ENCODE results near the gene SLC22A3.

Gene SLC22A3

DNA sequence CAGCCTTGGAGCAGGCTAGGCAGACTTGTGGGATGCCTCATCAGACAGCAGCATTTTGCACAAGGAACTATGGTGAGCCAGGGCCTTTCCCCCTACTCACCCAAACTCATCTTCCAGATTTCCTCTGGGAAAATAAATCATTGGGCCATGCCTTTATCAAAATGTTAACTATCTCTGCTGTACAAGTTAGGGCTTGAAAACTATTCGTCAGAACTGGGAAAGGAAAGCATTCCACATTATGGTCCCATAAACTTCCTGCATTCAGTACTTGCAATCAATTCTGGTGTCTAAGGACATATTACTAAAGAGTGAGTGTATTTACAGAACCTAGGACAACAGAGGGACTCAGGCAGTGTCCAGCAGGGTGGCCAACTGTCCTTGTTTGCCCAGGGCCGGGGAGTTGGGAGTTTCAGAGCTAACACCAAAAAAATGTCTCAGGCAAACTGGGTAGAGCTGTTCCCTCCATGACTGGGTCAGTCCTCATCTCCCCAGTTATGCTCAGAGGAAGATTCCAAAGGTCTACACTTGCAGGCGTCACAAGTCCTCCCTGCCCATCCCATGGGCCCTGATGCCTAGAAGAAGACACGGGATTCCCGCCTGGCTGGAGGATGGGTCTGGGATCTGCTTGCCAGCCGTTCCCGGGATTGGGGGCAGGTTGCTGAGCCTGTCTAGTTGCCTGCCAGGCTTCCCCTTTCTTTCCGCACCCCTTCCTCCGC is 72.2 kb downstream of the SLC22A3 start:
- no peaks in the 10 kb centered on the region for H3K4me1 ChIP-seq
- H3K36me3 ChIP-seq (replicated peaks) = no peaks in the 10 kb centered on the region
- no peak for DNase-seq (ENCODE audit: low spot score in 2 of 2)
- H3K9me3 ChIP-seq = no peaks in the 10 kb centered on the region
- H3K27me3 ChIP-seq (ENCODE audit: low read depth) = no peaks in the 10 kb centered on the region
- no peak overlapping the region for H3K4me3 ChIP-seq
- in situ Hi-C loops (cut with MboI; ENCODE audit: low sequenced_read_pairs) = no loop called here

DNA sequence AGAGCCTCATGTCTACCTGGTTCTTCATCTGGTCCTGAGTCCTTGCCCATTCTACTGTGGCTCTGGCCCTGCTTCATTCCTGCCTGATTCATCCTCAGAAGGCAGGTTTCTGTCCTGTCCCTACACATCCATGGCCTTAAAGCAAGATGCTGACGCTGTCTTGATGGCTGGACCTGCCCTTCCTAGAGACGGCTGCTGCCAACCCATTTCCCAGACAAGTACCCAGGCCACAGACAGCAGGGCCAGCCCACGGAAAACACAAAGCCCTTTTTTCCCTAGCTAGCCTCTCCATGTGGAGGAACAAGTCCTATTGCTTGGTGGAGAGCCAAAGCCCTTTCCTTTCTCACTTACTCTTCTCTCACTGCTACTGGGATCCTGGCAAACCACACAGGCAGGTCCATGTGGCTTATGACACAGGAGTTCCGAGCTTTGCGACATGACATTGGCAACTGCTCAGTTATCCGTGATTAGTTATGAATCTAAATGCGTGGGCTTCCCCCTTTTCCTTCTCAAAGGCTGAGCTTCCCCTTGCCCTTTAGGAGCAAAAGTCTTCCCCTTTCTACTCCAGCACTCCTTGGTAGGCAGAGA is 72.9 kb downstream of the SLC22A3 start:
- Histone ChIP-seq H3K9me3 (no peaks in the 10 kb centered on the region), H3K36me3 (replicated peaks) (no peaks in the 10 kb centered on the region), H3K27me3 (ENCODE audit: low read depth) (no peaks in the 10 kb centered on the region), H3K4me1 (no peaks in the 10 kb centered on the region), H3K4me3 (no peak overlapping the region)
- in situ Hi-C loops (cut with MboI; ENCODE audit: low sequenced_read_pairs) = no loop called here
- no peak for DNase-seq (ENCODE audit: low spot score in 2 of 2)

DNA sequence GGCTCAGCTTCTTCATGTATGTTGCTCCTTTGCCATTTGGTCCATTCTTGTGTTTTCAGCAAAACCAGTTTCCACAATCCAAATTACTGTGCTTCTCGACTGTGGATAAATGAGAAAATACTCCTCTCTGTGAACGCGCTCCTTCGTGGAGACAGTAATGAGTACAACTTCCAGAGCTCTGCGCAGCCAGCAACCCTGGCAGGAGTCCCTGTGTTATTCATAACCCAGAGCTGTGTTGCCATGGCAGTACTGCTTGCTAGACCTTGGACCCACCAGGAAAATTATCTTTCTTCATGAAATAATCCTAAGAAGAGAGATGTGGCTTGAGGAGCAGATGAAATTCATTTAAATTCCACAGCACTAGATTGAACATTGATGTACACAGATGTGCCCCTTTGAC is 73.7 kb downstream of the SLC22A3 start:
- DNase-seq (ENCODE audit: low spot score in 2 of 2) = no peak
- no peak overlapping the region for H3K4me3 ChIP-seq
- no peaks in the 10 kb centered on the region for H3K4me1 ChIP-seq
- H3K9me3 ChIP-seq = no peaks in the 10 kb centered on the region
- no peaks in the 10 kb centered on the region for H3K36me3 ChIP-seq (replicated peaks)
- in situ Hi-C loops (cut with MboI; ENCODE audit: low sequenced_read_pairs) = no loop called here
- H3K27me3 ChIP-seq (ENCODE audit: low read depth) = no peaks in the 10 kb centered on the region

DNA sequence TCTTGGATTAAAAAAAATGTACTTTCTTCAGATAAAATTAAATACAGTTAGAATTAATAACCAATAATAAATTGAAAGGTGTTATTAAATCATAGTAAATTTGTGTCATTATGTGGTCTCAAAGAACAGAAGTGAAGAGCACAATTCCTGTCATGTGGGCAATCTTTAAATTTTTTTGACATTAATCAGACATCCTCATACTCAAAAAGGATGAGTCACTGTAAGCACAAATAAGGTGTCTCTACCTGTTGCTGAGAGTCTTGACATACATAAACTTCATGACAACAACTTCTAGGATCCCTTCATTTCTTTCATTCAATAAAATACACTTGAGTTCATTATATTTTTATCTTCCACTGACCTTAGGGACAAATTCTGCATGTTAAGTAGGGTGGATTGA is 76.1 kb downstream of the SLC22A3 start:
- no peak for DNase-seq (ENCODE audit: low spot score in 2 of 2)
- in situ Hi-C loops (cut with MboI; ENCODE audit: low sequenced_read_pairs) = no loop called here
- Histone ChIP-seq H3K4me1 (no peaks in the 10 kb centered on the region), H3K4me3 (no peak overlapping the region), H3K9me3 (no peaks in the 10 kb centered on the region), H3K36me3 (replicated peaks) (no peaks in the 10 kb centered on the region), H3K27me3 (ENCODE audit: low read depth) (0 out of 2 replicates have a peak, but pooled peaks cover 3% of the 10 kb centered on the region)

DNA sequence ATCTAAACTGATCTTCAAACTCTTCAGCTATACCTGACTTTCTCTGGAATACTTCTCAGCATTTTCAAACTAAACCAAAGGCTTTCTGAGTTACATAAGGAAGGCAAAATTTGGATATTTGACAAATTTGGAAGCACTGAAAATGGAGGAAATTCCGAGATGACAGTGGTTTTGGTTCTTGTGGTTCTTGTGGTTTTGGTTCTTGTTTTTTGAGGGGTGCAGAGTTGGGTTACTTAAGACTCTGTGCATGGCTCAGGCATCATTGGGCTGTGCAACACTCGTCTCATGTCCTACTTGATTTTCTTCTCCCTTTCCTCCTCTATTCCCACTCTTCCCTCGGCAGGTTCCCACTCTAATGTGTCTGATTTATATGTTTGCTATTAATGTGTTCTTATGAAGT is 78.0 kb downstream of the SLC22A3 start:
- no peak for DNase-seq (ENCODE audit: low spot score in 2 of 2)
- in situ Hi-C loops (cut with MboI; ENCODE audit: low sequenced_read_pairs) = no loop called here
- Histone ChIP-seq H3K9me3 (no peaks in the 10 kb centered on the region), H3K27me3 (ENCODE audit: low read depth) (0 out of 2 replicates have a peak, but pooled peaks cover 3% of the 10 kb centered on the region), H3K4me3 (no peak overlapping the region), H3K4me1 (no peaks in the 10 kb centered on the region), H3K36me3 (replicated peaks) (no peaks in the 10 kb centered on the region)

DNA sequence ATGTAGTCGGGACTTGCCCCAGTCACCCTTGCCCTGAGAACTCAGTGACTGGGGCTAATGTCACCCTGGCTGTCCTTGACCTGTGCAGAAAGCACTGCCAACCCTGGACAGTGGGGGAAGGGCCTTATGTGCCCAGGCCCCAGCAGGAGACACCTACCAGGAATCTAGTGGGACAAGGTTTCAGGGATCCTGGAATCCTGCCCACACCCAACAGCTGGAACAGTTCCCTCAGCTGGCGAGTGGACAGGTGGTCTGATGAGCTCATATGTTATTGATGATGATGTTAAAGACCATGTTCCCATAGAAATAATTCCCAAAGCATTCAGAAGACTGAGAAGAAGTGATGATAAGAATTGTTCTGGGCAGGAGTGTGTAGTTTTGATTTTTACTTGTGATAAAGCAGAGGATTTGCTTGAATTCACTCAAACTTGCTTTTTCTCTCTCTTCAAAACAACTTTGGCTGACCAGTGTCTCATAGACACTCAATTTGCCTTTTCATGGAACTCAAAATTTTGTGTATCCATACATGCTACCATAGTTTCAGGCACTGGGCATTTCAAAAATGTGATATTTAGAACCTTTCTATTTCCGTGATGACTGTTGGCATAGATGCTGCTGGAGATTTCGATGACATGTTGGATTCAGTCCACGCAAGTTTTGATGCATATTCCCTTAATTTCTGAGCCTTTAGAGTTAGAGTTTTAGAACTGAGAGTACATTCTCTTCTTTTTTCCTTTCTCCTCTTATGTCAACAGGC is 79.3 kb downstream of the SLC22A3 start:
- 0 out of 2 replicates have a peak, but pooled peaks cover 3% of the 10 kb centered on the region for H3K27me3 ChIP-seq (ENCODE audit: low read depth)
- in situ Hi-C loops (cut with MboI; ENCODE audit: low sequenced_read_pairs) = no loop called here
- no peak overlapping the region for H3K4me3 ChIP-seq

DNA sequence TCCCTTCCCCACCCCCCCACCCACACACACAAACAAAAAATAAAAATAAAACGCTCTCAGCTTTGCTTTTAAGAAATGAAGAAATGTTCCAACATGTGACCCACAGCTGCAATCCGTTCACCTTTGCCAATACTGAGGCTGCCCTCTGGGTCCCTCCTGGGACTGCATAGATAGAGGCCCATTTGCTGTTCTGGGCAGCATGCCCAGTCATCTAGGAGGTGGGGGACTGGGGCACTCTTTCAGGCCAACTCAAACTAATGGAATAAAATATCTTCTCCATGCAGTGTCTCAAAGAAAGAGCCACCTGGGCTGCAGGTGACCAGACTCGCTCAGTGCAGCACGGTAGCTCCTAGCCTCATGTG is 79.9 kb downstream of the SLC22A3 start:
- in situ Hi-C loops (cut with MboI; ENCODE audit: low sequenced_read_pairs) = no loop called here
- no peak overlapping the region for H3K4me3 ChIP-seq
- H3K36me3 ChIP-seq (replicated peaks) = no peaks in the 10 kb centered on the region
- no peak for DNase-seq (ENCODE audit: low spot score in 2 of 2)
- 0 out of 2 replicates have a peak, but pooled peaks cover 3% of the 10 kb centered on the region for H3K27me3 ChIP-seq (ENCODE audit: low read depth)
- no peaks in the 10 kb centered on the region for H3K9me3 ChIP-seq
- no peaks in the 10 kb centered on the region for H3K4me1 ChIP-seq

More for the DNA sequence above, 79.3 kb downstream of the SLC22A3 start:
- no peaks in the 10 kb centered on the region for H3K36me3 ChIP-seq (replicated peaks)
- DNase-seq (ENCODE audit: low spot score in 2 of 2) = no peak
- H3K4me1 ChIP-seq = no peaks in the 10 kb centered on the region
- H3K9me3 ChIP-seq = no peaks in the 10 kb centered on the region

DNA sequence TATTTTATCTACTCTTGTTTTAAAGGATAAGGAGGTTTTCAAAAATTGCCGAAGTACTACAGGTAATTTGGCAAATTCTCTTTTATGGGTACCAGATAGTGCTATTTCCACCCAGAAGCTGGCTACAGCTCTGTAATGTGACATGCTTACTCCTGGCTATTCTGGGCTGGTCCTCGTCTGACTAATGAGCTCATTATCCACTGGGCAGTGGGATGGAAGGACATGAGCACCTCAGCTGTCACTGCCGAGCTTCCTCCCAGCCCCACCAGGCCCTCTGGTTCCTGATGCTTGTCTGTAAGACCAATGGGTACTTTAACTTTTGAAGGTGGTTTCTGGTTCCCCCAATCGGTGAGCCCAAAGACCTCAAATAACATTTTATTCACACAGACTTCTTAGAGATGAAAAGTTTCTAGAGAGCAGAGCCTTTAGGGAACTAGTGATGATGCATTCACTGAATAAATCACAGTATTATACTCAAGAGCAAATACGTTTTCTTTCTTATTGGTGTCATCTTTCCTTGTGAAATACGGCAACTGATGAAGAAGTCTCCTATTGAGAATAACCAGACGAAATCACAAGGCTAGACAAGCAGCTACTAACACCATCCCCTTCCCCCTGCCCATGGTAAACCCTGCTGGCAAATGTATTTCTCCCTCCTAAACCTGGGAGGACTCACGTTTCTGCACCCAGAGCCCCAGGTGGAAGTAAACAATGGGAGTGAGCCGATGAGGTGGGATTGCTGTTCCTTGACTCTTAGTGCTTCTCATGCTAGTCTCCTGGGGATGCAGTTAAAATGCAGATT is 80.8 kb downstream of the SLC22A3 start:
- no peak for DNase-seq (ENCODE audit: low spot score in 2 of 2)
- in situ Hi-C loops (cut with MboI; ENCODE audit: low sequenced_read_pairs) = no loop called here
- H3K4me1 ChIP-seq = no peaks in the 10 kb centered on the region
- H3K4me3 ChIP-seq = no peak overlapping the region
- no peaks in the 10 kb centered on the region for H3K9me3 ChIP-seq
- 0 out of 2 replicates have a peak, but pooled peaks cover 3% of the 10 kb centered on the region for H3K27me3 ChIP-seq (ENCODE audit: low read depth)
- no peaks in the 10 kb centered on the region for H3K36me3 ChIP-seq (replicated peaks)

DNA sequence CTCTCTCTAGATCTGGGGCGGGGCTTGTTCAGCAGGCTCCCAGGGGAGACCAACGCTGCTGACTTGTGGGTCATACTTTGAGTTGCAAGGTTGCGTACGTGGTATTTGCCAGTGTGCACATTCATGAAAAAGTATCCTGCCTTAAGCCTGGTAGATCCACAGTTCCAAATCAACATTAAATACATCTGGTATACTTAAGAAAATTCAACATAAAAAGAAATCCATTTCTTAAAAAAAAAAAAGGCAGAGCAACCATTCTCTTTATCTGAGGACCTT is 81.4 kb downstream of the SLC22A3 start:
- Histone ChIP-seq H3K4me3 (no peak overlapping the region), H3K9me3 (no peaks in the 10 kb centered on the region), H3K36me3 (replicated peaks) (no peaks in the 10 kb centered on the region), H3K4me1 (no peaks in the 10 kb centered on the region), H3K27me3 (ENCODE audit: low read depth) (0 out of 2 replicates have a peak, but pooled peaks cover 3% of the 10 kb centered on the region)
- in situ Hi-C loops (cut with MboI; ENCODE audit: low sequenced_read_pairs) = no loop called here
- no peak for DNase-seq (ENCODE audit: low spot score in 2 of 2)

DNA sequence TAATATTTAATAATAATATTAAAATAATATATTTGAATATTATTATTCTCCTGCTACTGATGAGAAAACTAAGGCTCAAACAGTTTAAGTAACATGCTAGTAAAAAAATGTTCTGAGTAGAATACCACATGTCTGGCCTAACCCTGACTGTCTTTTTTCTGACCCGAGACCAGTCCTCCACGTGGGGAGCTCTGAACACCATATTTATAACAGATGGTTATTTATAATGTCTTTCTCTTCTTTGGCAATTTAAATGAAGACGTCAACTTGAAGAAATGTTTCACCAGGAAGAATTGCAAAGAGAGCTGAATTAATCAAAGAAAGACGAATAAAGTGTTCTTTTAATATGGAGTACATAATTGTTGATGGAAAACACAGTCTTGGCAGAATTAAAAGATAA is 82.0 kb downstream of the SLC22A3 start:
- no peak for DNase-seq (ENCODE audit: low spot score in 2 of 2)
- Histone ChIP-seq H3K36me3 (replicated peaks) (no peaks in the 10 kb centered on the region), H3K4me1 (no peaks in the 10 kb centered on the region), H3K9me3 (no peaks in the 10 kb centered on the region), H3K27me3 (ENCODE audit: low read depth) (0 out of 2 replicates have a peak, but pooled peaks cover 3% of the 10 kb centered on the region), H3K4me3 (no peak overlapping the region)
- in situ Hi-C loops (cut with MboI; ENCODE audit: low sequenced_read_pairs) = no loop called here

DNA sequence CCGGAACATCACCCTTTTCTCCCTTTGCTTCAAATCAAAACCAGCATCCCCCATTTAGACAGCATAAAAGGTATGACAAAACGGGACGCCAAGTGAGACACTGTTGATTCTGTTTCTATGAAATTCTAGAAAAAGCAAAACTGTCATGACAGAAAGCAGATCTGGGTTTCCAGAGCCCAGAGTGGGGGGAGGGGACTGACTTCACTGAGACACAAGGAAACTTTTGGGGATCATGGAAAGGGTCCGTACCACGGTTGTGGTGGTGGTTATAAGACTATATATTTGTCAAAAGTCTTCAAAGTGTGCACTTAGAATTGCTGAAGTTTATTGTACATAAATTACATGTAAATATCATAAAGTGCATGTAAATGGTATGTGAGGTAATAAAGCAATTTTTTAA is 82.6 kb downstream of the SLC22A3 start:
- in situ Hi-C loops (cut with MboI; ENCODE audit: low sequenced_read_pairs) = no loop called here
- H3K9me3 ChIP-seq = no peaks in the 10 kb centered on the region
- 0 out of 2 replicates have a peak, but pooled peaks cover 3% of the 10 kb centered on the region for H3K27me3 ChIP-seq (ENCODE audit: low read depth)
- no peaks in the 10 kb centered on the region for H3K36me3 ChIP-seq (replicated peaks)
- no peaks in the 10 kb centered on the region for H3K4me1 ChIP-seq
- H3K4me3 ChIP-seq = no peak overlapping the region
- DNase-seq (ENCODE audit: low spot score in 2 of 2) = no peak

DNA sequence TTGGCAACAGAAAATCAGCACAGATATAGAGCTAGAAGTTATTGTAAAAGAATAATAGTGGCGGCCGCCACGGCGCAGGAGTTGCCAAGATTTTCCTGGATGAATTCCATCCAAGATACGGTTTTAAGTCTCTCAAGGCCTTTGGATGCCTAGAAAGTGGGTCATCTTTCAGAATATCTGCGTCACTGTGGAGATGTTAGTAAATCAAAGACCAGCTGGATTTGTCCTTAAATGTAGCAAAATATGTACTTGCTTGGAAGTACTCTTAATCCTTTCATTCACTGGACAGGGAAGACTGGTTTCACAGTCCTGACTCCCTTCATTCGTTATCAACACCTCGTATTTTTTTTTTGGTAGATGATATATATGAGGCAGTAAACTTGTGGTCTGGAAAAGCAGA is 83.0 kb downstream of the SLC22A3 start:
- DNase-seq (ENCODE audit: low spot score in 2 of 2) = no peak
- Histone ChIP-seq H3K36me3 (replicated peaks) (no peaks in the 10 kb centered on the region), H3K4me3 (no peak overlapping the region), H3K9me3 (no peaks in the 10 kb centered on the region), H3K4me1 (no peaks in the 10 kb centered on the region), H3K27me3 (ENCODE audit: low read depth) (0 out of 2 replicates have a peak, but pooled peaks cover 3% of the 10 kb centered on the region)
- in situ Hi-C loops (cut with MboI; ENCODE audit: low sequenced_read_pairs) = no loop called here

DNA sequence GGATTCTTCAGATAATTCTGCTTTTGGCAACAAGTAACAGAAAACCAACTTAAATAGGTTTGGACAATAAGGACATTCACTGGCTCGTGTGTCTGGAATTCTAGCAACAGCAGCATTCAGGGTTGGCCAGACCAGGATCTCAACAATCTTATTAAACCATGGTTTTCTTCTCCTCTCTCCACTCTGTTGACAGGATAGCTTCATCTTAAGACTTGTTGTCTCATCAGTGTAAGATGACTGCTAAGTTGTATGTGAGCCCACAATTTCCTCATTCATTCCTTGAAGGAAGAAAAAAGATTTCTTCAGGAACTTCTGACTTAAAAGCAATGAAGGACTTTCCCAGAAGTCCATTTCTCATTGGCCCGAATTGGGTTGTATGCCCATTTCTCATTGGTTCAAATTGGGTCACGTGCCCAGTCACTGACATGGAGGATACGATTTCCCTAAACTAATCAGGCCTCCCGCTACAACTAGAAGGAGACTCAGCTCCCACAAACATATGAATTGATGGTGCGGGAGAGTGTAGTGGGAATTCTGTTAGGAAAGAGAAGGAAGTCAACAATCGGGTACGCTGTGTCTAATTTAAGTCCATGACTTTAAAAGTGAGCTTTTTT is 83.7 kb downstream of the SLC22A3 start:
- H3K27me3 ChIP-seq (ENCODE audit: low read depth) = 0 out of 2 replicates have a peak, but pooled peaks cover 3% of the 10 kb centered on the region
- no peak for DNase-seq (ENCODE audit: low spot score in 2 of 2)

More for the DNA sequence above, 83.7 kb downstream of the SLC22A3 start:
- no peaks in the 10 kb centered on the region for H3K4me1 ChIP-seq
- H3K9me3 ChIP-seq = no peaks in the 10 kb centered on the region
- no peak overlapping the region for H3K4me3 ChIP-seq
- in situ Hi-C loops (cut with MboI; ENCODE audit: low sequenced_read_pairs) = no loop called here
- H3K36me3 ChIP-seq (replicated peaks) = no peaks in the 10 kb centered on the region

Data from HAP-1 (cell line).